PC-9 (cell line): ENCODE data around the gene KMT2D. TPM values are rescaled to one million over a fixed set of nuclear protein-coding genes. Genes with fewer than 3 reads are reported as not detected.
A peak's percentile ranks its signal among the peaks of the same experiment; 100 is the strongest.

ENCODE experiments used
- BruUV-seq: library from RNA; stranded (reverse); fragments of 400-500 nt; replicated peaks from 2 replicates; lab custom pipeline; 2021; lab: Mats Ljungman, UMichigan
- CTCF ChIA-PET: fragments of 300-600 bp; sonication (Branson Sonifier 250); formaldehyde crosslinking; loops from one replicate; lab custom pipeline; 2022; ENCODE audit warnings: antibody characterized with exemption; lab: Charles Lee
- POLR2A ChIA-PET: fragments of 300-600 bp; sonication (Branson Sonifier 250); formaldehyde crosslinking; loops from one replicate; lab custom pipeline; 2022; ENCODE audit warnings: antibody characterized with exemption; ENCODE audit not compliant: unreplicated experiment; lab: Charles Lee
- DNase-seq, 2 experiments: peaks; one replicate each; pipeline versions ENCODE4 v3.0.0 to v3.0.0-alpha.2; 2015 to 2022; ENCODE audit warnings: mixed read lengths in 1 of 2
- H2AFZ ChIP-seq: fragments of 200-600 bp; sonication (generic); 2 replicates; pipeline ENCODE4 v1.8.1; 2017; ENCODE audit warnings: antibody characterized with exemption
- H3F3A ChIP-seq: fragments of 200-600 bp; sonication (generic); 2 replicates; pipeline ENCODE4 v1.8.1; 2017; ENCODE audit warnings: antibody characterized with exemption, mild to moderate bottlenecking, low read depth; ENCODE audit not compliant: insufficient read depth
- H3K27ac ChIP-seq: fragments of 200-600 bp; sonication (generic); 2 replicates; pipeline ENCODE4 v1.6.1; 2016; ENCODE audit warnings: mixed run types
- H3K27me3 ChIP-seq: fragments of 200-600 bp; sonication (generic); 2 replicates; pipeline ENCODE4 v1.6.1; 2016; ENCODE audit warnings: low read depth, mixed run types; ENCODE audit not compliant: insufficient read depth
- H3K36me3 ChIP-seq: fragments of 200-600 bp; sonication (generic); 2 replicates; pipeline ENCODE4 v1.6.1; 2016; ENCODE audit warnings: low read depth, mixed run types
- H3K4me1 ChIP-seq: fragments of 200-600 bp; sonication (generic); replicated peaks from 2 replicates; pipeline ENCODE4 v1.6.1; 2016; ENCODE audit warnings: mixed run types; ENCODE audit not compliant: insufficient read depth
- H3K4me2 ChIP-seq: fragments of 200-600 bp; sonication (generic); 2 replicates; pipeline ENCODE4 v1.6.1; 2017; ENCODE audit warnings: mixed run types
- H3K4me3 ChIP-seq: fragments of 200-600 bp; sonication (generic); 2 replicates; pipeline ENCODE4 v1.6.1; 2016; ENCODE audit warnings: mixed run types
- H3K79me2 ChIP-seq: fragments of 200-600 bp; sonication (generic); 2 replicates; pipeline ENCODE4 v1.6.1; 2017; ENCODE audit warnings: low read depth, mixed run types
- H3K9me2 ChIP-seq: fragments of 200-600 bp; sonication (generic); 2 replicates; pipeline ENCODE4 v1.8.1; 2017; ENCODE audit warnings: mild to moderate bottlenecking; ENCODE audit not compliant: insufficient read depth
- H3K9me3 ChIP-seq: fragments of 200-600 bp; sonication (generic); 2 replicates; pipeline ENCODE4 v1.8.1; 2016; ENCODE audit warnings: low read depth; ENCODE audit not compliant: insufficient read depth
- H4K20me1 ChIP-seq: fragments of 200-600 bp; sonication (generic); 2 replicates; pipeline ENCODE4 v1.8.1; 2017; ENCODE audit not compliant: insufficient read depth
- EZH2 ChIP-seq: fragments of 200-600 bp; sonication (generic); IDR thresholded peaks from 2 replicates; pipeline ENCODE4 v1.8.0; 2017; ENCODE audit warnings: antibody characterized with exemption, low read depth
- intact Hi-C: fragments of 100-400 bp; cut with micrococcal nuclease; formaldehyde crosslinking; loops from one replicate; pipeline ENCODE4 v1.10.0; 2022; ENCODE audit not compliant: unreplicated experiment
- total RNA-seq: library from RNA; stranded (reverse); gene quantifications from 2 replicates; pipeline ENCODE4 v1.2.3, GENCODE V29; 2021
- TF ChIP-seq, protein P1 (sequence below): fragments of 200-600 bp; sonication (generic); conservative IDR thresholded peaks from 2 replicates; pipeline ENCODE4 v1.6.1; 2017; ENCODE audit warnings: mixed run types, antibody characterized with exemption, mild to moderate bottlenecking, moderate library complexity

The KMT2D gene
- total RNA-seq, 1 experiment from 2014 or later, result 94.0 TPM

DNA sequence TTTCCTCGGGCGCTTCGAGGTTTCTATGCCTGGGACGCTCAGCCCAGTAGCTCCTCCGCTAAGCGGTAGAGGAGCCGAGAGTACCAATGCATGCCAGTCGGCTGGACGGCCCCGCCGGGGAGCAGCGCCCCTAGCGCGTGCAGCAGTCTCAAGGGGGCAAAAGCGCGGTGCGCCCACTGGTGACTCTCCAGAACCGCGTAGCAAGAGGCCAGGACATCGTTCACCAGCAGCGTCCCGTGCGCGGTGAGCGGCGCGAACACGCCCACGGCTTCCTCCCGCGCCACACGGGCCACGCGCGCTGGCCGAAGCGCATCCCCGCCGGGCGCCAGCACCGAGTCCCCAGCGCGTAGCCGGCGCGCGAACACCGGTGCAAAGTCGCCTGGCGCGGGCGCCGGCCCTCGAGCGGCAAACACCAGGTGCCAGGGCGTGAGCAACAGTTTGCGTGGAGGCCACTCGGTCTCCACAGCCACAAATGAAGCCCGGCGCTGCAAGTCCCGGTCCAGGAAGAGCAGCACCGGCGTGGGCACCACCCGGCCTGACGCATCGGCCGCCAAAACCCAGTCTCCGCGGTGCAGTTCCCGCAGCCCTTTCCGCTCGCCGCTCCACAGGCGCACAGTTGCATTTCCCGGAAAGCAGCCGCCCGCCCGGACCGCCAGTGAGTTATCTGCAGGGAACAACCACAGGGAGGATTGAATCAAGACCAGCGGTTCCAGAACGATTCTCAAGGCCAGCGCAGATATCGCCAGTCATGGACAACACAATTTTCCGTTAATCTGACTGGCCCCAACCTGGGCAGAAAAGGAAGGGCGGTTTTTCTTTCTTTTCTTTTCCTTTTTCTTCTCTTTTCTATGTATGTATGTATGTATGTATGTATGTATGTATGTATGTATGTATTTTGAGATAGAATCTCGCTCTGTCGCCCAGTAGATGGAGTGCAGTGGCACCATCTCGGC, 29.5 kb upstream of the KMT2D start:
- H3K4me2 ChIP-seq, result no peak overlapping the region
- DNase-seq, result no peak
- no peaks in the 10 kb centered on the region for H3K36me3 ChIP-seq
- H3K4me3 ChIP-seq, result no peak overlapping the region
- H3K4me1 ChIP-seq, result peaks cover 25% of the 10 kb centered on the region
- H4K20me1 ChIP-seq, result no peaks in the 10 kb centered on the region
- no peaks in the 10 kb centered on the region for H3K79me2 ChIP-seq
- BruUV-seq, result no TSS peak
- no peak overlapping the region for H2AFZ ChIP-seq
- H3K9me3 ChIP-seq, result no peaks in the 10 kb centered on the region
- CTCF ChIA-PET, result interaction anchor here (2.1 to 2.4 kb wide), 3 partner anchors 9 to 31 kb away, joined by 15 to 26 read pairs (median 25); no protein-coding TSS in a partner anchor
- TF ChIP-seq, protein P1, sequence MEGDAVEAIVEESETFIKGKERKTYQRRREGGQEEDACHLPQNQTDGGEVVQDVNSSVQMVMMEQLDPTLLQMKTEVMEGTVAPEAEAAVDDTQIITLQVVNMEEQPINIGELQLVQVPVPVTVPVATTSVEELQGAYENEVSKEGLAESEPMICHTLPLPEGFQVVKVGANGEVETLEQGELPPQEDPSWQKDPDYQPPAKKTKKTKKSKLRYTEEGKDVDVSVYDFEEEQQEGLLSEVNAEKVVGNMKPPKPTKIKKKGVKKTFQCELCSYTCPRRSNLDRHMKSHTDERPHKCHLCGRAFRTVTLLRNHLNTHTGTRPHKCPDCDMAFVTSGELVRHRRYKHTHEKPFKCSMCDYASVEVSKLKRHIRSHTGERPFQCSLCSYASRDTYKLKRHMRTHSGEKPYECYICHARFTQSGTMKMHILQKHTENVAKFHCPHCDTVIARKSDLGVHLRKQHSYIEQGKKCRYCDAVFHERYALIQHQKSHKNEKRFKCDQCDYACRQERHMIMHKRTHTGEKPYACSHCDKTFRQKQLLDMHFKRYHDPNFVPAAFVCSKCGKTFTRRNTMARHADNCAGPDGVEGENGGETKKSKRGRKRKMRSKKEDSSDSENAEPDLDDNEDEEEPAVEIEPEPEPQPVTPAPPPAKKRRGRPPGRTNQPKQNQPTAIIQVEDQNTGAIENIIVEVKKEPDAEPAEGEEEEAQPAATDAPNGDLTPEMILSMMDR, result no peak
- no peak for TF ChIP-seq EZH2
- no peaks in the 10 kb centered on the region for H3K9me2 ChIP-seq
- H3K27me3 ChIP-seq, result peaks cover 23% of the 10 kb centered on the region
- POLR2A ChIA-PET, result no interaction called here
- intact Hi-C loops, result loop anchor here (2.0 kb wide), 1 partner anchor 145 kb away; no protein-coding TSS in a partner anchor
- H3K27ac ChIP-seq, result no peak overlapping the region
- H3F3A ChIP-seq, result peaks cover 16% of the 10 kb centered on the region; the same call in 1 of the 2 replicates

DNA sequence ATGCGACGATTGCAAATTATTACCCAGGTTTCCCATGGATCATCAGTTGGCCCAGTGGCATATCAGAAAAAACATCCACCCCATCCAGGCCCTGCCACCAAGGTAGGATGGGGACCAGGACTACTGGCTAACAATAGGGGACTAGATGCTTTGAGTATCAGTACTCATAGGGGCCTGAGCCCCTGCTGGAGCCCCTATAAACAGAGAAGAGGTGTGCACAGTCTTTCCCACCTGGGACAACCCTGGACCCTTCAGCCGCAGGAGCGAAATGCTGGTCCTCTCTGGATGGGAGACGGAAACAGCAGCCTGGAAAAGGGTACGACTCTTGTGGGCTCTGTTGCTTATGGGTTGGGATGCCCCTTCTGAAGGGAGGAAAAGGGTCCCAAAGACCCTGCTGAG, 28.3 kb upstream of the KMT2D start:
- Histone ChIP-seq H3K27ac (no peak overlapping the region), H4K20me1 (no peaks in the 10 kb centered on the region), H2AFZ (no peak overlapping the region; the same call in 1 of the 2 replicates), H3K9me2 (no peaks in the 10 kb centered on the region), H3K4me3 (no peak overlapping the region), H3K79me2 (no peaks in the 10 kb centered on the region), H3K9me3 (no peaks in the 10 kb centered on the region), H3K36me3 (no peaks in the 10 kb centered on the region), H3K4me1 (peaks cover 25% of the 10 kb centered on the region), H3K27me3 (peaks cover 16% of the 10 kb centered on the region), H3K4me2 (peak overlapping the region; percentile 81), H3F3A (peaks cover 13% of the 10 kb centered on the region; the same call in 1 of the 2 replicates)
- POLR2A ChIA-PET, result interaction anchor here (0.5 to 1.3 kb wide), 4 partner anchors 19 to 92 kb away, joined by 3 to 10 read pairs (median 6); partner anchors contain the start of genes RHEBL1 and TUBA1B
- no peak for TF ChIP-seq EZH2
- TF ChIP-seq, protein P1, result no peak
- DNase-seq, result no peak
- CTCF ChIA-PET, result interaction anchor here (0.6 to 2.6 kb wide), 16 partner anchors 8 to 156 kb away, joined by 3 to 26 read pairs (median 10); partner anchors contain the start of genes LMBR1L, RHEBL1, TUBA1A and TUBA1B
- BruUV-seq, result no TSS peak
- intact Hi-C loops, result loop anchor here (1.0 to 2.0 kb wide), 4 partner anchors 19 to 146 kb away; no protein-coding TSS in a partner anchor
